ENCODE results near the gene PARD3. TPM values are rescaled to one million over a fixed set of nuclear protein-coding genes. Genes with fewer than 3 reads are reported as not detected.

Gene PARD3
- total RNA-seq, 4 donors from 2014 or later, result 98.9 to 122 (median 105) TPM

GRCh38 chr10:34195364-34196057 is 619.6 kb downstream of the PARD3 start:
- no peaks in the 10 kb centered on the region for H3K27me3 ChIP-seq

DNA sequence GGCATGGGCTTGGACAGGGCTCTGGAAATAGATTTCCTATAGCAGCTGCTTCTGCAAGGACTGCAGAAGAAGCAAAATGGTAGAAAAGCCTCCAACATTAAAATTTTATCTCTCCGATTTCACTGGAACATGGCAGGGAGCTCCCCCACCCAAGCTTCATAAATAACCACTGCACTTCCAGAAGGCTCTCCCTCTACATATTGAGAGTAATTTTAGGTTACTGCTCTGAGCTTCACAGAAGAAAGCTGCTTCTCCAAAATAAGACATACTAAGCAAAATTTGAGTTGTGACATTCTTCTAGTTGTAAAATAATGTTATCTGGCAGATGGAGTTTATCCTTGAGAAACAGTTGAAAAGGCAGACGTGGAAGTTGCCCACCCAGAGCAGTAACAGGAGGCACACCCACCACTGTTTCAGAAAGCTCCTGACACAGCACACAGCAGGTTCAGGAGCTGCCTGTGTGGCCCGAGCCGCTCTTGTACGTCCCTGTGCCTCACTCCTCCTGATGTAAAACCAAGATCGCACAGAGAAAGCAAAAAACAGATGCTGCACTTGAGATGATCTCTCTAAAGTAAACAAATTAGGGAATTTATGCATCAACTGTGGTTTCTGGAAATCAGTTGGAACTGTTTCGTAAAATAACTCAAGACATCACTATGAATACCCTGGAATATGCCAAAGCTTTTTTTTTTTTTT is 621.0 kb downstream of the PARD3 start:
- no peak for DNase-seq (ENCODE audit: extremely low spot score)
- Histone ChIP-seq H3K27me3 (no peaks in the 10 kb centered on the region), H3K36me3 (peaks cover 0 to 3% (median 0%) of the 10 kb centered on the region in 4 donors), H3K27ac (replicated peaks in 1 of 4) (no peak overlapping the region), H3K4me3 (no peak overlapping the region), H3K9me3 (no peaks in the 10 kb centered on the region), H3K4me1 (peaks cover 0 to 9% (median 8%) of the 10 kb centered on the region in 4 donors)
- intact Hi-C loops (cut with DNase I), result no loop called here
- TF ChIP-seq EP300 (IDR thresholded peaks at IDR 0.05), result no peak
- no peak for TF ChIP-seq POLR2AphosphoS5 (IDR thresholded peaks at IDR 0.05)
- TF ChIP-seq POLR2A (IDR thresholded peaks at IDR 0.05; ENCODE audit: low read depth), result no peak
- TF ChIP-seq, protein P1, sequence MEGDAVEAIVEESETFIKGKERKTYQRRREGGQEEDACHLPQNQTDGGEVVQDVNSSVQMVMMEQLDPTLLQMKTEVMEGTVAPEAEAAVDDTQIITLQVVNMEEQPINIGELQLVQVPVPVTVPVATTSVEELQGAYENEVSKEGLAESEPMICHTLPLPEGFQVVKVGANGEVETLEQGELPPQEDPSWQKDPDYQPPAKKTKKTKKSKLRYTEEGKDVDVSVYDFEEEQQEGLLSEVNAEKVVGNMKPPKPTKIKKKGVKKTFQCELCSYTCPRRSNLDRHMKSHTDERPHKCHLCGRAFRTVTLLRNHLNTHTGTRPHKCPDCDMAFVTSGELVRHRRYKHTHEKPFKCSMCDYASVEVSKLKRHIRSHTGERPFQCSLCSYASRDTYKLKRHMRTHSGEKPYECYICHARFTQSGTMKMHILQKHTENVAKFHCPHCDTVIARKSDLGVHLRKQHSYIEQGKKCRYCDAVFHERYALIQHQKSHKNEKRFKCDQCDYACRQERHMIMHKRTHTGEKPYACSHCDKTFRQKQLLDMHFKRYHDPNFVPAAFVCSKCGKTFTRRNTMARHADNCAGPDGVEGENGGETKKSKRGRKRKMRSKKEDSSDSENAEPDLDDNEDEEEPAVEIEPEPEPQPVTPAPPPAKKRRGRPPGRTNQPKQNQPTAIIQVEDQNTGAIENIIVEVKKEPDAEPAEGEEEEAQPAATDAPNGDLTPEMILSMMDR (IDR thresholded peaks at IDR 0.05), result no peak
- 64% methylated on average over 7 of the region's 7 CpGs for WGBS

More at GRCh38 chr10:34195364-34196057, 619.6 kb downstream of the PARD3 start:
- intact Hi-C loops (cut with DNase I), result no loop called here
- no peak overlapping the region for H3K4me3 ChIP-seq
- TF ChIP-seq POLR2AphosphoS5 (IDR thresholded peaks at IDR 0.05), result no peak
- TF ChIP-seq EP300 (IDR thresholded peaks at IDR 0.05), result no peak
- TF ChIP-seq POLR2A (IDR thresholded peaks at IDR 0.05; ENCODE audit: low read depth), result no peak
- TF ChIP-seq, protein P1 (IDR thresholded peaks at IDR 0.05), result no peak
- peaks cover 0 to 3% (median 0%) of the 10 kb centered on the region in 4 donors for H3K36me3 ChIP-seq
- peaks cover 0 to 9% (median 8%) of the 10 kb centered on the region in 4 donors for H3K4me1 ChIP-seq
- no peak overlapping the region for H3K27ac ChIP-seq (replicated peaks in 1 of 4)
- DNase-seq (ENCODE audit: extremely low spot score), result no peak
- WGBS, result 79% methylated on average over 8 of the region's 8 CpGs
- H3K9me3 ChIP-seq, result no peaks in the 10 kb centered on the region

GRCh38 chr10:34192646-34193045 is 622.5 kb downstream of the PARD3 start:
- Histone ChIP-seq H3K27ac (replicated peaks in 1 of 4) (no peak overlapping the region), H3K9me3 (no peaks in the 10 kb centered on the region), H3K4me3 (no peak overlapping the region), H3K27me3 (no peaks in the 10 kb centered on the region), H3K4me1 (peaks cover 0 to 9% (median 8%) of the 10 kb centered on the region in 4 donors), H3K36me3 (peaks cover 0 to 1% (median 0%) of the 10 kb centered on the region in 4 donors)
- DNase-seq (ENCODE audit: extremely low spot score), result no peak
- intact Hi-C loops (cut with DNase I), result no loop called here
- WGBS, result 84% methylated on average over 5 of the region's 5 CpGs
- TF ChIP-seq, protein P1 (IDR thresholded peaks at IDR 0.05), result no peak
- TF ChIP-seq POLR2A (IDR thresholded peaks at IDR 0.05; ENCODE audit: low read depth) (no peak), POLR2AphosphoS5 (IDR thresholded peaks at IDR 0.05) (no peak)

DNA sequence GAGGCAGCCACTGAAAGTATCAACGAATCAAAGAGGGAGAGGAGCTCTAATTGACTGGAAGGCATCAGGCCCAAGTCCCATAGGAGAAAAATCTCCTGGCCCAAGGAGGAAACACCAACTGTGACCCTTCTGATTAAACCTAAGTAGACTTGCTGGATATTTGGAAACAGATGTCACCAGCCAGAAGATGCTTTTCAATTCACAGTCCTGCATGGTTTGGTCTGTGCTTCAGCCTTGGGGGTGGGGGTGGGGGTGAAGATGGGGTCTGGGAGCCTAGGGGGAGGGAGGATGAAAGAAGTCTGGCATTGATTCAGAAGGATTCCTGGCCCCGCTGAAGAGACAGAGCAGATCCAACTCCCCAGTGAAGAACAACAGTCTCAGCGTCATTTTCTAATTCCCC is 623.7 kb downstream of the PARD3 start:
- 76% methylated on average over 3 of the region's 3 CpGs for WGBS
- Histone ChIP-seq H3K4me1 (peaks cover 0 to 18% (median 17%) of the 10 kb centered on the region in 4 donors), H3K9me3 (no peaks in the 10 kb centered on the region), H3K27ac (replicated peaks in 1 of 4) (no peak overlapping the region), H3K27me3 (no peaks in the 10 kb centered on the region), H3K36me3 (no peaks in the 10 kb centered on the region), H3K4me3 (no peak overlapping the region)
- no peak for DNase-seq (ENCODE audit: extremely low spot score)
- intact Hi-C loops (cut with DNase I), result no loop called here
- no peak for TF ChIP-seq POLR2A (IDR thresholded peaks at IDR 0.05; ENCODE audit: low read depth)

DNA sequence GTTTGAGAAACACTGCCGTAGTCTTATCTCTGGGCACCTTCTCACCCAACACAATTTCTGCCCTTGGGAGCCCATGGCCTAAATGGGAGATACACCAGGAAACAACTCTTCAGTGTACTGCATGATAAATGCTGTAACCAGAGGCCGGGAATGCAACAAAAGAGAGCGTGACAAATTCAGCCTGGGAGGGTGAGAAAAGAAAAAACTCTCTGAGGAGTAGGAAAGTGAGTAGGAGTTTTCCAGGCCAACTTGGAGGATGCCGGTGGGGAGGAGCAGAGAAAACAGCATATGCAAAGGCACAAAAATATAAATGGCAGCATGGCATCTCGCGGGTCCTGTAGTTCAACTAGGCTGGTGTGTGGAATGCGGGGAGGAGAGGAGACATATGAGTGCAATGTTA is 624.5 kb downstream of the PARD3 start:
- Histone ChIP-seq H3K4me1 (peaks cover 7 to 26% (median 22%) of the 10 kb centered on the region in 4 donors), H3K4me3 (no peak overlapping the region), H3K36me3 (no peaks in the 10 kb centered on the region), H3K9me3 (no peaks in the 10 kb centered on the region), H3K27ac (replicated peaks in 1 of 4) (no peak overlapping the region), H3K27me3 (no peaks in the 10 kb centered on the region)
- DNase-seq (ENCODE audit: extremely low spot score), result no peak
- WGBS, result 86% methylated on average over 7 of the region's 7 CpGs
- intact Hi-C loops (cut with DNase I), result no loop called here
- TF ChIP-seq POLR2AphosphoS5 (IDR thresholded peaks at IDR 0.05), result no peak
- TF ChIP-seq, protein P1 (IDR thresholded peaks at IDR 0.05), result no peak
- no peak for TF ChIP-seq EP300 (IDR thresholded peaks at IDR 0.05)
- no peak for TF ChIP-seq POLR2A (IDR thresholded peaks at IDR 0.05; ENCODE audit: low read depth)
